GM19467 (cell line): ENCODE measurements around the gene GTF2IRD1.
"Not testable (repeated sequence)": the region's sequence is repeated elsewhere in the genome, so short reads cannot be mapped to it uniquely, and the experiment has no call there.

Experiments used
- ATAC-seq: cut with Tn5 transposase; IDR thresholded peaks from one replicate; pipeline ENCODE4 v1.9.1; 2021; ENCODE audit warnings: mild to moderate bottlenecking, moderate library complexity; ENCODE audit not compliant: unreplicated experiment

Gene GTF2IRD1

DNA sequence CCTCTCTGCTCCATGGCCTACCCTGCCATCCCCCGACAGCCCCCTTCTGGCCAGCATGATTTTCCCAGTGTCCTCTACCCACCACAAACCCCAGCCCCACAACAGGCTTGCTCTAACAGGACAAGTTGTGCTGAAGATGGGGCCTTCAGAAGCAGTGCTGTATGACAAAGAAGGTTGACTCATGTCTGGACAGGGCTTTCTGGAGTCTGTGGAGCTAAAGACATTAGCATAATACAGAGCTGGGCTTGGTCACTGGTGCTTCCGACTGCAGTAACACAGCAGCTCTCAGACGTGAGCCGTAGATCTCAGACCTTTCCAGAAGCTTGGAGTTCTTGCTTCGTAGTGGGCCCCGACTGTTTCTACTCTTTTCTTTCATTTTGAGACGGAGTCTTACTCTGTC, 100.5 kb downstream of the GTF2IRD1 start:
- no peak for ATAC-seq

DNA sequence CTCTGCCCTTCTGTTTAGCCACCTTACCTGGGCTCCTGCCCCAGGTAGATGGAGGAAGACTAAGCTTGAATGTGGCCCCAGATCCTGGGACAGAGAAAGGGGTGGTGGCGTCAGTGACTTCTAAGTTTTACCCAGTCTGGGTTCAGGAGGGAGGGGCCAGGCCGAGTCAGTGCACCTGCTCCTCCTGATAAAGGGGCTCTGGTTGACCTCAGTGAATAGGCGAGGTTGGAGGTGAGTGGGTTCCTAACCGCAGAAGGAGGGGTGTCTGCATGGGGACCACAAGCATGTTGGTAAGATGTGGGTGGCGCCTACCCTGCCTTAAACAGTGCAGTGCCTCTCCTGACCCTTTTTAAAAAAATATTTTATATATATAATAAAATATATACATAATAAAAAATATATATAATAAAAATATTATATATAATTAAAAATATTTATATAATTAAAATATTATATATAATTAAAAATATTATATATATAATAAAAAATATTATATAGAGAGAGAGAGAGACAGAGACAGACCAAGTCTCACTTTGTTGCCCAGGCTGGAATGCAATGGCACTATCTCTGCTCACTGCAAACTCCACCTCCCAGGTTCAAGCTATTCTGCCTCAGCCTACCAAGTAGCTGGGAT, 106.5 kb downstream of the GTF2IRD1 start:
- ATAC-seq: no peak

DNA sequence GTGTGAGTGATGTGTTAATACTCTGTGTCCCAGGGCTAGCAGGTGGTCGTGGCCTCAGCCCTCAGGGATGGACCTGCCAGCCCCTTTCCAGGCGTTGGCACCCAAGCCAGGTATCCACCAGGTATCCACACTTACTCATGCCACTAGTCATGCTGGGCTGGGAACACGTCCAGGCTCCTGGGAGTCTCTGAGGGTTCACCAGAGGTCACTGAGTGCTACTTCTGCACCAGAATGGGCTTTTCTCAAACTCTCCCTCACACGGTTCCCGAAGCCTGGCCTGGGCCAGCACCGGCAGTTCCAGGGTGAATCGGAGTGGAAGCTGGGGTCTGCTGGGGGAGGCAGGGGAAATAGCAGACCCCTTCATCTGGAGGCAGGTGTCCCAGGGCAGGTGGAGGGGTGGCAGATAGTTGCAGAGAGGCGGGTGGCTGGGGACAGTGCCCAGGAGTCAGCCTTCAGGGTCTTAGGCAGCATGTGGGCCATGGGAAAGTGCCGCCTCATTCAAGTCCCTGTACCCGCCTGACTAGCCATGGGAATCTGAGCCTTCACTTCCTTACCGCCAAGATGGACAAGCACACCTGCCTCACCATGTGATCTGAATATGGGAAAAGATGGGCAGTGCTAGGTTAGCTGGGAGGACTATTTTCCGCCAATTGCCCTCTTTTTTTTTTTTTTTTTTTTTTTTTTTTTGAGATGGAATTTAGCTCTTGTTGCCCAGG, 108.3 kb downstream of the GTF2IRD1 start:
- ATAC-seq: no peak

DNA sequence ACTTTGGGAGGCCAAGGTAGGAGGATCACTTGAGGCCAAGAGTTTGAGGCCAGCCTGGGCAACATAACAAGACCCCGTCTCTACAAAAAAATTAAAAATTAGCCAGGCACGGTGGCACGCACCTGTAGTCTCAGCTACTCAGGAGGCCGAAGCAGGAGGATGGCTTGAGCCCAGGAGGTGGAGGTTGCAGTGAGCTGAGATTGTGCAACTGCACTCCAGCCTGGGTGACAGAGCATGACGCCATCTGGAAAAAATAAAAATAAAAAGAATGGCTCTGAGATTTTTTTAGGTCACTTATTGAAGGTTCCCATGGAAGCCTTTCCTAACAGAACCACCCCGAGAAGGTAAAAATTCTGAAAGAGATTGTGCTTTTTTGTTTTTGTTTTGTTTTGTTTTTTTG, 109.9 kb downstream of the GTF2IRD1 start:
- ATAC-seq: not testable (repeated sequence)

DNA sequence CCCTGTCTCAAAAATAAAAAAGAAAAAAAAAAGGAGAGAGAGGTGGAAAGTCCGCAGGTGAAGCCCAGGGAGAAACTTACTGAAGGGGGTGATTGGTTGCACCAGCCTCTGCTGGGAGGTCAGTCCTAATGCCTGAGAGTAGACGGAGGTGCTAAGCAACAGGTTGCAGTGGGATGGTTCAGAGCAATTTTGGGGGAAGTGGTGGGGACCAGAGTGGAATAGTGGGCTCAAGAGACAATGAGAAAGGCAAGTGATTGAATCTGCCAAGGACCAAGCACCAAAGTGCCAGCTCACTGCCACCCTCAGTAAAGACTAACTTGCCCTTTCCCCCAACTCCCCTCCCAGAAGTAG, 113.6 kb downstream of the GTF2IRD1 start:
- ATAC-seq: no peak

DNA sequence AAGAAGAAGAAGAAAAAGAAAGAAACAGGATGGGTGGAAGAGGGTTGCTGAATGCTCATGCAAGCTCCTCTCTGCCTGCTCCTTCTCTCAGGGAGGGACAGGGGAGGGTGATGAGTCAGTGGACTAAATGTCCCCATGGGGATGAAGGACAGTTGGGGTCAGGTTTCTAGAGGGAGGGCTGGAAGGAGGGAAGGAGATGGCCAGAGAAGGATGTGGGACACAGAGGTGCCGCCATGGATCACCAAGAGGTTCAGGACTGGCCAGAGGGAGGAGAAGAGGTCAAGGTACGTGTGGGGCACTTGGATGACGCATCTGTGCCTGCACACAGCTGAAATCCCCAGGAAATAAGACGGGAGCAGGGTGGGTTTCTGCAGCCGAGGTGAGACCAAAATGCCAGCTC, 115.0 kb downstream of the GTF2IRD1 start:
- no peak for ATAC-seq

DNA sequence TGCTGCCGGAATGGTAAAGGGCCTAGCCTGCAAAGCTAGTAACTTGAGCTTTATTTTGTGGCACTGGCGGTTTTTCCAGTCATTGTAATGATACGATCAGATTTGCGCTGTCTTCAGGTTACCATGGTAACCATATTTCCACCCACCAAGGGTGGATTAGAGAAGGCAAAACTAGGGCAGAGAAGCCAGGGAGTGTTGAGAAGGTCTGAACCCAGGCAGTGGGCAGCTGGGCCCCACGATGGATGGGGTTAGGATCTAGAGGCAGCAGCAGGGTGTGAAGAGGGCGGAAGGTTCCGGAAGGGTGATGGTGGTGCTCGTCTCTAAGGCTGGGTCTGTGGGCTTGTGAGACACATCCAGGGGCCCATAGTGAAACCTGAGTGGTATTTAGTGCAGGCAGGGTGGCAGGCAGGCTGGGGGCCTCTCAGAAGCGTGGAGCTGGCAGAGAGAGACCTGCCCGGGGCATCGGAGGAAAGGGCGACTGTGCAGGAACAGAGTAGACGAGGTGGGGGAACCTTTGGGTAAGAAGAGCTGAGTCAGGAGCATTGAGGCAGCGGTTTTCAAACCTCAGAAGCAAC, 115.9 kb downstream of the GTF2IRD1 start:
- ATAC-seq: no peak

DNA sequence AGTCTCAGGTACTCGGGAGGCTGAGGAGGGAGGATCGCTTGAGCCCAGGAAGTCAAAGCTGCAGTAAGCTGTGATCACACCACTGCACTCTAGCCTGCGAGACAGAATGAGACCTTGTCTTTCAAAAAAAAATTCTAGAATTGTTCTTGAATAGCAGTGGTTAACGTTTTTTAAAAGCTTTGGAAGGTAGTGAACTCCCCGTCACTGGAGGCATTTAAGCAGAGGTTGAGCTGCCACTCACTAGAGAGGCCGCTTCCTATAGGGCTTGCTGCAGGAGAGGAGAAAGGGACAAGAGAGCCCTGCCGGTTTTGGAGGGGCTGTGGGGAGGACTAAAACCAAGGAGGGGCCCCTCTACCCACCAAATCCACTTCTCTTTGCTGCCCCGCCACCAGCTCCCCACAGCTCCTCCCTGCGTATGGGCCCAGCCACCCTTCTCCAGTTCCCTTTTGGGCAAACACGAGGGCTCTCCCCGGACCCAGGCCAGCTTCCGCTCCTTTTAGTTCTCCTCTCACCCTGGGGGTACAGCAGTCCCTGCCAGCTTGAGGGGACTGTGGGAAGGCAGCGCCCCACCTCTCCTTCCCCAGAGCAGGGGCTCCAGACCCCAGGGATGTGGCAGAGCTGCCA, 116.9 kb downstream of the GTF2IRD1 start:
- ATAC-seq: no peak

DNA sequence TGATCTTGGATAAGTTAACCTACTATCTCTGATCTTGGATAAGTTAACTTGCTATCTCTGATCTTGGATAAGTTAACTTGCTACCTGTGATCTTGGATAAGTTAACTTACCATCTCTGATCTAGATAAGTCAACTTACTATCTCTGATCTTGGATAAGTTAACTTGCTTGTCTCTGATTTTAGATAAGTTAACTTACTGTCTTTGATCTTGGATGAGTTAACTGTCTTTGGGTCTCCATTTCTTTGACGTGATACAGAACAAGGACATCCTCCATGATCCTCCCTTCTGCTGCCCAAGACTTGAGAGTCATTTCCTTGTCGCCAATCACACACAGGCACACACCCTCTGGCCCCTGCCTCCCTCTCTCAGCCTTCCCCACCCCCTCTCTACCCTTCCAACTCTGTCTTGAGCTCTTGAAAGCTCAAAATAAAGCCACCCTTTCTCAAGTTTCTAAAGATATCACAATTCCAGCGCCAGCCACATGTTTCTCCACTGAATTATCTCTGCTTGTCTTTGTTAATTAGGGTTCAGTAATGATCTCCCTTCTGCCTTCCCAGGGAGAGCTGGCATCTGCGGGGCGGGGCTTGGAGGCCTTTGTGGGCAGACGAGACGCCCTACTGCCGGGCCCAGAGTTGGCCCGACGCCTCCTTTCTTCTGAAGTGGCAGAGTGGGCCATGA, 118.7 kb downstream of the GTF2IRD1 start:
- no peak for ATAC-seq

DNA sequence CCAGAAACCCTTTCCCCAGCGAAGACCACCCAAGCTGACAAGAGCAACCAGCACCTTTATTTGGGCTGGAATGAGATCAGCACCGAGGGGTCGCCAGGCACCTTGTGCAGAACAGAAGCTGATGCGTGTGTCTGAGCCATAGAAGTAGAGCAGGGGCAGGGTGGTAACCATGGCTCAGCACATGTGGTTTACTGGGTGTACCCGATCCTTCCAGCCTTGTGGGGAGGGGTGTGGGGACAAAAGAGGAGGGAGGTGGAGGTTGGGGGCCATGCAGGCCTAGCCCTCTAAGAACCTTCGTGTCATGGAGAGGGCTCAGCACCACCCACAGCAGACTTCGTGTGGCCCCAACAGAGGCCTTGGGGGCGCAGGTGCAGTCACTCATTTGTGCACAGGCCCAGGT, 119.8 kb downstream of the GTF2IRD1 start:
- no peak for ATAC-seq

DNA sequence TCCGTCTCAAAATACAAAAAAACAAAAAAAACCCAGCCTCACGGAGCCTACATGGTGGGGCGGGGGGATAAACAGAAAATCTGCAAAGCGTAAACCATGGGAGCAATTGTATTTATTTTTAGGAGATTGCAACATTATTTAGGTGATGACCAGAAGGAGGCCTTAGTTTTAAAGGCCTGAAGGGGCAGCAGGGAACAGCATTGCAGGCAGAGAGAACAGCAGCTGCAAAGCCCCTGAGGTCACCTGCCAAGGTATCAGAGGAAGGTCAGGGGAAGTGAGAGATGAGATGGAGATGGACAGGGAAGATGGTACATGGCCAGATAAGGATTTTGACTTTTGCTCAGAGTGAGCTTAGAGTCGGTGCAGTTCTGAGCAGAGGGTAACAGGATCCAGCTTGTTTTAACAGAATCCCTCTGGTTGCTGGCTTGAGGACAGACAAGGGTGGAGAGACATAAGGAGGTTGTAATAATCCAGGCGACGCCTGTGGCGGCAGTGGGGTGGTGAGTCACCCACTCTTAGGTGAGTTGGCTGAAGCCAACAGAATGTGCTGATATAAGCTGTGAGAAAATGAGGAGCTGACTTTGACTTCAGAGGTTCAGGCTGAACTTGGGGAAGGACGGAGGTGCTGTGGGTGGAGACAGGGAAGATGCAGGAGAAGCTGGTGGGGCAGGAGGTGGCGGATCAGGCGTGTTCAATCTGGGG, 121.5 kb downstream of the GTF2IRD1 start:
- no peak for ATAC-seq

DNA sequence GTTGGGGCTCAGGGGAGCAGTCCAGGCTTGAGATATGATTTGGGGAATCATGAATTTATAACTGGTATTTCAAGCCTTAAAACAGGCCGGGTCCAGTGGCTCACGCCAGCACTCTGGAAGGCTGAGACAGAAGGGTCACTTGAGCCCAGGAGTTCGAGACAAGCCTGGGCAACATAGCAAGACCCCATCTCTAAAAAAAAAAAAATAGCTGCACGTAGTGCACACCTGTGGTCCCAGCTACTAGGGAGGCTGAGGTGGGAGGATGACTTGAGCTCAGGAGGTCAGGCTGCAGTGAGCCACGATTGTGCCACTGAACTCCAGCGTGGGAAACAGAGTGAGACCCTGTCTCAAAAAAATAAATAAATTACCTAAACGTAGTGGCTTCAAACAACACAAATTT, 122.1 kb downstream of the GTF2IRD1 start:
- ATAC-seq: no peak

DNA sequence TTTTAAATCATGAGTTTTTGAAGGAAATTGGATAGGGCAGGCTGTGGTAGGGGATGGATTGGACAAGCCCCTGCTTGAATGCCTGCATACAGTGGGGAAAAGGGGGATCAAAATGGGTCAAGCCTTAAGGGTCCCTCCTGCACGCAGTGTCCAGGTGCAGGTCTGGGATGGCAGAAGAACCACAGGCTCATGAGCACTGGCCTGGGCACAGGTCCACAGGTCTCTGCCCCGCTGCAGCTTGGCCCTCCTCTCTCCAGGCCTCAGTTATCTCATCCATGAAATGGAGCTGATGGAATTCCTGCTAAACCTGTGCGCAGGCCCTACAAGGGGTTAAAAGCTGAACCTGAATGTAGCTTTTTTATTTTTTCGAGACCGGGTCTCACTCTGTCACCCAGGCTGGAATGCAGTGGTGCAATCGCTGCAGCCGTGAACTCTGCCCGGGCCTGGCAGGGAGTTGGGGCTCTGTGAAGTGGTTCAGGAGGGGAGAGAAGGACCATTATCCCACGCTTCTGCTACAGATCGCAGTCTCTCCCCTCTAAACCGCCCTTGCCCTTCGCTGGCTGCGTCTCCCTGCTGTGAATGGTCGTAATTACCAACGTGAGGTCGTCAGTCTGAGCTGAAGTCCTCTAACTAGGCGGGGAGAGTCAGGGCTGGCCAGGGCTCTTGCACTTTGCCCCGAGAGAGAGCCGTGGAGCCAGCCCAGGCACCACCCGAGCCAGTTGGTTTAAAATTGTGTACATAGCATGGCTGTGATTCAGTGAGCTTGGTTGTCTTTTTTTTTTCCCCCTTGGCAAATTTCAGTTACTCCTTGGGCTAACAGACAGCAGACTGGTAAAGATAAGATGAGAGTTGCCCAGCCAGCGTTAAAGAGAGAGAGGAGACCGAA, 126.3 kb downstream of the GTF2IRD1 start:
- ATAC-seq: no peak

DNA sequence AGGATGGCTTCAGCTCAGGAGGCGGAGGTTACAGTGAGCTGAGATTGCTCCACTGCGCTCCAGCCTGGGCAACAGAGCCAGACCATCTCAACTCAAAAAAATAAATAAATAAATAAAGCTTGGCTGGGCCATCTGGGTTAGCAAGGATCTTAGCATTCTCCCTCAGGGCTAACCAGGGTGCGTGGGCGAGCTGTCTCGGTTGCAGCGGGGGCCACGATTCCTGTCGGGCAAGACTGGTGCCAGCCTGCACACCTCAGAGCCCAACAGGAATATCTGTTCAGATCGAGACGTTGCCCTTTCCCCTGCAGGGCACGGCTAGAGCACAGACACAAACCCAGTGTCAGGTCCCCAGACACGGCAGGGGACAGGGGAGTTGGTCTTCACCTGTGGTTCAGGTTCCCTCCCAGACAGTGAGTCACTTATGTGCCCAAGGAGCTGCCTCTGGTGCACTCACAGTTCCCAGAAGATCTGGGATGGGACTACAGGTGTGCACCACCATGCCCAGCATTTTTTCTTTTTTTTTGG, 128.3 kb downstream of the GTF2IRD1 start:
- no peak for ATAC-seq

DNA sequence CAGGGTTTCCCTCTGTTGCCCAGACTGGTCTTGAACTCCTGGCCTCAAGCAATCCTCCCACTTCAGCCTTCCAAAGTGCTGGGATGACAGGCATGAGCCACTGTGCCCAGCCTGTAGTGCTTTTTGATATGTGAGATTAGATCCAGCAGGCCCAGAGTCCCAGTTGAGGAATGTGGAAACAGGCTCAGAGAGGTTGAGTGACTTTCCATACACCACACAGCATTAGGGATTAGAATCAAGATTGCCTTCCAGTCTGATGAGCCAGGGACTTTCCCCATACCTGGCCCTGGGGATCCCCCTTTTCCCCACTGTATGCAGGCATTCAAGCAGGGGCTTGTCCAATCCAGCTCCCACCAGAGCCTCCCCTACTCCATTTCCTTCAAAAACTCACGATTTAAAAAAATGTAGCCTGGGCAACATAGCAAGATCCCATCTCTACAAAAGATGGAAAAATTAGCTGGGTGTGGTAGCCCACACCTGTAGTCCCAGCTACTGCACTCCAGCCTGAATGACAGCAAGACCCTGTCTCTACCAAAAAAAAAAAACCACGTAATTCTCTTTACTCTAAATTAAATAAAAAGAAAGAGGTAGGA, 128.8 kb downstream of the GTF2IRD1 start:
- ATAC-seq: no peak

DNA sequence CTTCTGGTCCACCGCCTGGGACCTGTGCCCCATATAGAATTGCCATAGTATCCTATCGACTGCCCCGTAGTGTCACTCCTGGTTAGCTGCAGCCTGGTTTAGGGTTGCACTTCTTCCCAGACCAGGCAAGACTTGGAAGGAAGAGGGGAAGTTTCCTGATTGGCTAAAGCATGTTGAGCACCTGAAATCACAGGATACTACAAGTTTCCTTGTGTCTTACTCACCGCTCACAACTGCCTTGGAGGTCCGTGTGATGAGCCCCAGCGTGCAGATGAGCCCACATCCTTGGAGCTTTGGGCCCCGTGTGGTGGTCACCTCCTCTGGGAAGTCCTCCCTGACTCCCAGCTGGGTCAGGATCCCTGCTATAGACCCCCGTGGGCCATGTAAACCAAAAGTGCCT, 129.9 kb downstream of the GTF2IRD1 start:
- ATAC-seq: no peak

DNA sequence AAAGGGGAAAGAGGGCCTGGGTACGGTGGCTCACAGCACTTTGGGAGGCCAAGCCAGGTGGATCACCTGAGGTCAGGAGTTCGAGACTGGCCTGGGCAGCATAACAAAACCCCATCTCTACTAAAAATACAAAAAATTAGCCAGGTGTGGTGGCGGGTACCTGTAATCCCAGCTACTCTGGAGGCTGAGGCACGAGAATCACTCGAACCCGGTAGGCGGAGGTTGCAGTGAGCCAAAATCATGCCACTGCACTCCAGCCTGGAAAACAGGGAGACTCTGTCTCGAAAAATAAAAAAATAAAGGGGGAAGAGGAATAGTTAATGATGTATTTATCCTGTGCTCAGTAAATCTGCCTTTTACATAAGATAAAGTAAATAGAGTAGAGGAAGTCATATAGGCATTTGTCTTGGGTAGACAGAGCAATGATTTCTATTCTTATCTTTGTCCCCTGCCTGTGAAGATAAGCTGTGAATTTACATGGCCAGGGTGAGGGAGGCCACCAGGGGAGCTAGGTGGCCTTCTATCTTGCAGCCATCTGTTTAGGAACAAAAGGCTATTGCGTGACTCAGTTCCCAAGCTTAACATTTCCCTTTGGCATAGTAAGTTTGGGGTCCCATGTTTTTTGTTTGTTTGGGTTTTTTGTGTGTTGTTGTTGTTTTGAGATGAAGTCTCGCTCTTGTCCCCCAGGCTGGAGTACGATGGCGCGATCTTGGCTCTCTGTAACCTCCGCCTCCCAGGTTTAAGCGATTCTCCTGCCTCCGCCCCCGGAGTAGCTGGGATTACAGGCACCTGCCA, 130.7 kb downstream of the GTF2IRD1 start:
- no peak for ATAC-seq

DNA sequence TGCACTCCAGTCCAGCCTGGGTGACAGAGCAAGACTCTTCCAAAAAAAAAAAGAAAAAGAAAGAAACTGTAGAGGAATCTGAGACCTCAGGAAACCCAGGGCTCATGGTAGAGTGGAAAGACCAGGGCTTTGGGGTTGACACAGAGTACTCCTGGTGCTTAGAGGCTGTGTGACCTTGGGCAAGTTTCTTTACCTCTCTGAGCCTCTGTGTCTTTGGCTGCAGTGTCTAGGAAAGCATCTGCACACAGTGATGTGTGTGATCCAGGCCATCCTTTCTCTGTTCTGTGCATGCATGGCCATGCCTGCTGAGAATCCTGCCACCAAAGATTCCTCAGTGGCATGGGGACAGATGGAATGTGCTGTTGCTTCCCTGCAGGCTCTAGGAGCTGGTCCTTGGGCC, 132.1 kb downstream of the GTF2IRD1 start:
- no peak for ATAC-seq
